Right lobe of liver (tissue), 4 donors: ENCODE data around the gene DDN.

Experiments used
- POLR2A ChIP-seq: fragments of 450-650 bp; IDR thresholded peaks from one replicate; pipeline ENCODE4 v1.6.1; 2017; ENCODE audit warnings: antibody characterized with exemption, mild to moderate bottlenecking
- TF ChIP-seq, protein P1 (sequence below), 4 donors: fragments of 200-600 bp in 3 of 4; fragments of 450-650 bp in 1 of 4; IDR thresholded peaks; one replicate each; pipeline versions ENCODE4 v1.5.1 to v1.8.0; 2016 to 2022; ENCODE audit warnings: antibody characterized with exemption in 4 of 4, mild to moderate bottlenecking in 2 of 4
- donor health status: DM: no; HTN: no; CAD: no.
- donor health status: DM: no; HTN: no; CAD: no.
- donor health status: DM: no; HTN: yes; CAD: no.

DNA sequence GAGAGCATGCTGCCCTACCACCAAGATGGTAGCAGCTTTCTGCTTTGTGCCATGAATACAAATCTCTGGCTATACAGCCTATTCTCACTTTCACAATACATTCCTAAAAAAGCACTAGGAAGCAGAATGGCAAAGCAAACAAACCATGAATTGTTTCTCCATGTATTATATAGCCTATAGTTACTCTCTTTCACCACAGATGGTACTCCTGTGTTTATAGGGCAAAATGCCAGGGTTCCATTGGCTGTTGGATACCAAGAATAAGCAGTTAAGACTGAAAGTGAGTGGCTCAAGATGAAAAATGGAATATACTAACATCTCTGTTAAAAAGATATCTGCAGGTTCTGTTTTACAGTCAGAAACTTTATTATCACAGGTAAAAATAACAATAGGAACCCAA, 53.0 kb downstream of the DDN start:
- TF ChIP-seq, protein P1, sequence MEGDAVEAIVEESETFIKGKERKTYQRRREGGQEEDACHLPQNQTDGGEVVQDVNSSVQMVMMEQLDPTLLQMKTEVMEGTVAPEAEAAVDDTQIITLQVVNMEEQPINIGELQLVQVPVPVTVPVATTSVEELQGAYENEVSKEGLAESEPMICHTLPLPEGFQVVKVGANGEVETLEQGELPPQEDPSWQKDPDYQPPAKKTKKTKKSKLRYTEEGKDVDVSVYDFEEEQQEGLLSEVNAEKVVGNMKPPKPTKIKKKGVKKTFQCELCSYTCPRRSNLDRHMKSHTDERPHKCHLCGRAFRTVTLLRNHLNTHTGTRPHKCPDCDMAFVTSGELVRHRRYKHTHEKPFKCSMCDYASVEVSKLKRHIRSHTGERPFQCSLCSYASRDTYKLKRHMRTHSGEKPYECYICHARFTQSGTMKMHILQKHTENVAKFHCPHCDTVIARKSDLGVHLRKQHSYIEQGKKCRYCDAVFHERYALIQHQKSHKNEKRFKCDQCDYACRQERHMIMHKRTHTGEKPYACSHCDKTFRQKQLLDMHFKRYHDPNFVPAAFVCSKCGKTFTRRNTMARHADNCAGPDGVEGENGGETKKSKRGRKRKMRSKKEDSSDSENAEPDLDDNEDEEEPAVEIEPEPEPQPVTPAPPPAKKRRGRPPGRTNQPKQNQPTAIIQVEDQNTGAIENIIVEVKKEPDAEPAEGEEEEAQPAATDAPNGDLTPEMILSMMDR (IDR thresholded peaks at IDR 0.05): no peak
- no peak for TF ChIP-seq POLR2A
